Daoy (cell line): Measurements from ENCODE around the gene ARID5B. TPM values are rescaled to one million over a fixed set of nuclear protein-coding genes. Genes with fewer than 3 reads are reported as not detected.

Source experiments
- DNase-seq: peaks from one replicate; pipeline ENCODE4 v3.0.0-alpha.2; 2015; ENCODE audit warnings: low read depth
- total RNA-seq: library from RNA; depleted of rRNA; stranded (reverse); fragments of >200 nt; shearing (Covaris generic); gene quantifications from 2 replicates; pipeline ENCODE4 v1.2.3, GENCODE V29; 2014

ARID5B gene
- total RNA-seq, 1 experiment from 2014 or later, result 4.7 TPM

DNA sequence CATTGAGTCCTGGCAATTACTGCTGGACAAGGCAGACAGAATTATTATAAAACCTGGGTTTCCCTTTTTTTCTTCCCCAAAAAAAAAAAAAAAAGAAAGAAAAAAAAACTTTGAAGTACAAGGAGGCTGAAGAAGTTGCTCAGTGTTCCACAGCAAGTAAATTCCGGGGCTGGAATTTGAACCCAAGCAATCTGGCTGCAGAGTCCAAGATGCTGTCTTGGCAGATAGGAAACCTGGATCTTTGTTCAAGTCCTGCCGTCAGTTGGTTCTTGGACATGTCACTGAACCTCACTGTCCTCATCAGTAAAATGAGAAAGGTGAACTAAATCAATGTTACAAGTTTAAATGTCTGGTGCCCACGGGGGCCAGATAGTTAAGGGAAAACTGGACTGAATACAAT, 35.3 kb downstream of the ARID5B start:
- DNase-seq, result no peak

DNA sequence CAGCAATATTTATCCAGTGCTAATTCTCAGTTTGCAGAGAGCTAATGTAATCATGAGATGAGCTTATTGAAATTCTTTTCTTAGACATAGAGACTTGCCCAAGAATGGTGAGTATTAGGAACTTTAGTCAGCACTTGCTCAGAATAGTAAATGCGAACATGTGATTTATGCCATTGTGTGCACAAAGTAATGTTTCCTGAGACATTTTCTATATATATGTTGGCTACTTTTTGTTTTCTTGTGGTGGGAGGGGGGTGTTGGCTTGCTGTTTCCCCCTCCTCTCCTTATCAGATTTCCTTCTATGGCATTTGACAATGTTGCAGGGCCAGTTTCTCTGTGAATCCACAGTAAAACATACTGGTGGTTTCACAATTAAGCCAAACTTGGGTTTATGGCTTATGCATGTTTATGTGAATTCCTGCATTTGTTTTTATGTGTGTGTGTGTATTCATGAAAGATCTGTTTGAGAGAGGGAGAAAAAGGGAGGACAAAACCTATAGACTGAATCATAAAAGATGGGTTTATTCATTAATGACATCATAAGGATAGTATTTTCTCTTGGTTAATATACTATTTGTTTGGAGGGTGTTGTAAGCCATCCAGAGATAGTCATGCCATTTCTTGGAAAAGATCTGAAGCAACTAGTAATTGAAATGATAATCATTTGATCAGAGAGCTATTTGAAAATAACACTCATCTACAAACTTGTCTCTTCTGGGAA, 36.3 kb downstream of the ARID5B start:
- no peak for DNase-seq

DNA sequence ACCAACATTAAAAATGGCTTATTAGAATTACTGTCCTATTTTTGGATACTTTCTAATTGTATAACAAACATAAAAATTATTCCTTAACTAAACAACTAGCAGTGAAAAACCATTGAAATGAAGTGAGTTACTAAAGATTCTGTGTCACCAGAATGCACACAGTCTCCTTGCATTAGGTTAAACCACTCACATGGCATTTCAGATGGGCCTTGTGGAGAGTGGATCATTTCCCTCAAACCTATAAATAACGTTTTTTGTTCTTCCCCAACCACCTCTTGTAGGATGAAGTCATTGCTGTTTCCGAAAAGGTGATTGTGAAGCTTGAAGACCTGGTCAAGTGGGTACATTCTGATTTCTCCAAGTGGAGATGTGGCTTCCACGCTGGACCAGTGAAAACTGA, 38.4 kb downstream of the ARID5B start:
- peak; percentile 6 for DNase-seq

DNA sequence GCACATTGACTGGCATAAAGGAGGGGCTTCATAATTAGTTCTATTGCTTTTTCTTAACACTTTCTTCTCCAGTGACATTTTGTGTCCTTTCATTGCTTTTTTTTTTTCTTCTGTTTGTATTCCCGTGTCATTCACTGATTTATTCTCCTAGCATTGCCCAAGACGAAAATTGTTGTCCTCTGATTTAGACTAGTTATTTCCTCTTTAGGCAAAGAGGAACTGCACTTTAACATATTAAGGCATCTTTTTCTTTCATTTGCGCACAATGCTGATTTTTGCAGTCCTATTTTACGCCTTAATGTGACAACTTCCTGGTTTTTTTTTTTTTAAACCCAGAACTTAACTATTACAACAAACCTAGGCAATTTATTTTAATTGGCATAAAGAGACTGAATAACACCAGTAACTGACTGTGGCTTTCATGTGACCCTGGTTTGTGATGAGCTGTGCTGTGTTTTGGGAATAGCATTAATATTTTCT, 39.7 kb downstream of the ARID5B start:
- DNase-seq, result no peak

DNA sequence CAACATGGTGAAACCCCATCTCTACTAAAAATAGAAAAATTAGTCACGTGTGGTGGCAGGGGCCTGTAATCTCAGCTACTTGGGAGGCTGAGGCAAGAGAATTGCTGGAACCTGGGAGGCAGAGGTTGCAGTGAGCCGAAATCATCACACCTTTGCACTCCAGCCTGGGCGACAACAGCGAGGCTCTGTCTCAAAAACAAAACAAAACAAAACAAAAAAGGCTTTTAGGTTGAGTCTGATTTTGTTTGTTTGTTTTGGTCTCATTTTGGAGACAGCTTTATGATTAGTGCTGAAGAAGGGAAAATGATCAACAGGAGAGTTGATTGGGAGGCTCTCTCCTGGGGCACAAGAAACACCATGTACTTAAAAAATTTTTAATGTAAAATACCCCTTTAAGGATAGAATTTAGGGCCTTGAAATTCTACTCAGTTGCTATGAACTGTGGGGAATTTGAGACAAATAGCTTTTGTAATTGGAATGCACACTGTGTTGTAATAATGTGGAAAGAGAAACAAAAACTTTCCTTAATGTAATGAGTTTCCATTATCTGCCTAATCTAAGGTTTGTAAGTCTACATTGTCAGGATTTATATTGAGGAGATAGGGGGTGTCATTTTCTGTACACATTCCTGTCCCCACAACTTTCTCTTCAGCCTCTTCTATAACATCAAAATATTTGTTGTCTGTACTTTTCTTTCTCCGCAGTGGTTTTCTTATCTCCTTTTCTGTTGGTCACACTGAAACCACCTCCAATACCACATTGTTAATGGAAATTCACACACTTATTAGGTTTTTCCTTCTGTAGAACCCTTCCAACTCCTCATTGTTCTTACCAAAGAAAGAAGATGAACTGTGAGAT, 41.3 kb downstream of the ARID5B start:
- peak; percentile 8 for DNase-seq

GRCh38 chr10:61943674-61944378, 42.3 kb downstream of the ARID5B start:
- DNase-seq, result peak; percentile 35

GRCh38 chr10:61944410-61945147, 43.1 kb downstream of the ARID5B start:
- DNase-seq, result no peak

GRCh38 chr10:61949687-61950086, 48.2 kb downstream of the ARID5B start:
- DNase-seq, result no peak

- DNase-seq, result no peak
Observed at GRCh38 chr10:61950449-61951143, 49.1 kb downstream of the ARID5B start.

DNA sequence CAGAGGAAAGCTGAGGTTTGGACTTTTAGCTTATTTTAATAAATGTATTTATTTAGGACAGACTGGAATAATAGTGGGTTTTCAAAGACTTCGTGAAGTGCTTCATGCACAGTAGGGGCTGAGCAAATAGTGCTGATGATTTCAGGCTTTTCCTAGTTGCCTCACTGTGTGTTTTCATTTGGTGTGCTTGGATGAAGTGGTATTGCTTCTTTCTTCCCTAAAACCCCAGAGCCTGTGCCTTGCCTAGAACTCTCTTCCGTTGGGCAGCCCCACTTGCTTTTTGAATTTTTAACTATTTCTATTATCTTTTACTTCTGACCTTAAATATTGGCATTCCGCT, 49.6 kb downstream of the ARID5B start:
- no peak for DNase-seq

- no peak for DNase-seq
Observed at GRCh38 chr10:61952028-61952674, 50.7 kb downstream of the ARID5B start.

DNA sequence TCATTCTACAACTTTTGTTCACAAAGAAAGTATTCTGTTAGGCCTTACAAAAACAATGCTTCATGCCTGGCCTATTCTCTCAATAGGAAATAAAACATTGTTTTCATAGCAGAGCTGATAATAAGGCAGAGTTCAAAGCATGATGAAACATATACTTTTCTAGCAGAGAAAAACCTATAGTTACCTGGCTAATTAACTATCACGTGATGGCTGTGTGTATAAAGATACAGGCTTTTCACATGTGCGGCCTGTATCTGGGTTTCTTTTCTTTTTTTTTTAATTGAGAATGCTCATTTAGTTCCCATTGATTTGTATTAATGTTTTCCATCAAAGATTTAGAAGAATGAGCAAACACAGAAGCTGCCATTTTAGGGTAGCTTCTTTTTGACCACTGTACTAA, 51.7 kb downstream of the ARID5B start:
- no peak for DNase-seq

DNA sequence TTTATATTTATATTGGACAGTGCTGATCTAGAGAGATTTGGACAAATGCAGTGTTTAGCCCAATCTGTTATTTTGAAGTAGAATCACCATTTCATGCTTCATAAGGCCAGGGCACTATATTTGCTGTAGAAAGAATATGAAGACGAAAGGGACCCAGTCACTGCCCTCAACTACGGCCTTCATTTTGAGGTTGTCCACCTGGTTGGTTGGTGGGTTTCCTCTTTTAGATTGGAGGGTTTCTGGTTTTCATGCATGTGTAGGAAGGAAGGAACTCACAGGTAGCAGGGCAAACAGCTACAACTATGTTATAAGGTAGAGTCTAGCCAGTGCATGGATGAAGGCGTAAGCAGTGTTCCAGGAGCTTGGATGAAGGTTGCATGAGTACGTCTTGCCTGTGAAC, 56.3 kb downstream of the ARID5B start:
- no peak for DNase-seq

DNA sequence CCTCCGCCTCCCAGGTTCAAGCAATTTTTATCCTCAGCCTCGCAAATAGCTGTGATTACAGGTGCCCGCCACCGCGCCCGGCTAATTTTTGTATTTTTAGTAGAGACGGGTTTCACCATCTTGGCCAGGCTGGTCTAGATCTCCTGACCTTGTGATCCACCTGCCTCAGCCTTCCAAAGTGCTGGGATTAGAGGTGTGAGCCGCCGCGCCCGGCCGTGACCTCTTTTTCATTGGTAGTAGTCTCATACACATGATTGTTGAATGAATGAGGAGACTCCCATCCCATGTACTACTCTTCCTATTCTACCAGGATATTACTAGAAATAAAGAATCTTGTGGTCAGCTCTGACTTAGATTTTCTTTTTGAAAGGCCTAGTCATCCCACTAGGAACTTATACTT, 56.8 kb downstream of the ARID5B start:
- no peak for DNase-seq

DNA sequence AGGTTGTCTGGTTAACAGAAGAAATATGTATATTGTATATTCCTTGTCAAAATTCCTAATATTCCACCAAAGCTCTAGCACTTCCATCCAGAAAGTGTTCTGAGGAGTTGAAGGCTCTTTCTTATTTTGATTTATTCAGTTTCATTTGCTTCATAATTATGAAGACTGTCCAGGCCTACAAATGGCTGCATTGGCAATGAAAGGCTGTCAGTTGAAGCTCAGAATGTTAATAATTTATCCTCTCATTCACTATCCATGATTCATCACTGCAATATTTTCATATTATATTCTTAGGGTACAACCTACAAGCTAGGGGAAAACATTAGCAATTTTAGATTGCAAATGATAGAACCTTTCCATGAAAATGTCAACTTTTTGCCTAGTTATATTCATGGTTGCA, 57.3 kb downstream of the ARID5B start:
- no peak for DNase-seq

GRCh38 chr10:61959814-61960213, 58.3 kb downstream of the ARID5B start:
- DNase-seq, result no peak

- DNase-seq, result no peak
Observed at GRCh38 chr10:61960396-61961120, 59.1 kb downstream of the ARID5B start.

DNA sequence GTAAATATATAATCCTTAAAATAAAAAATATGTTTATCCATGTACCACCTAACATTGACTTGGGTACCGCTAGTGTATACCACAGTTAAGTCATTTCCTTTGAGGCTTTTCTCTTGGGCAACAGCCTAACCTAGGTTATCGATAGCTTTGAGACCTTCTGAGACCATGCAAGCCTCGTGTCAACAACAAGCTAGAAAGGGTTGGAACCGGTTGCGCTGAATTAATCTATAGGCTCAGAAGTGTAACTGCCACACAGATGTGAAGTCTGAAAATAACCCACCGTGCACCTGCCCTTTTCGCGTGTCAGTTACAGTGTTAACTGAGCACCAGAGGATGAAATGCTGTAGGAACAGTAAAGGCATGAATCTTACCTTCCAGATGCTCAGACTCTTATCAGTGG, 59.8 kb downstream of the ARID5B start:
- DNase-seq, result no peak

DNA sequence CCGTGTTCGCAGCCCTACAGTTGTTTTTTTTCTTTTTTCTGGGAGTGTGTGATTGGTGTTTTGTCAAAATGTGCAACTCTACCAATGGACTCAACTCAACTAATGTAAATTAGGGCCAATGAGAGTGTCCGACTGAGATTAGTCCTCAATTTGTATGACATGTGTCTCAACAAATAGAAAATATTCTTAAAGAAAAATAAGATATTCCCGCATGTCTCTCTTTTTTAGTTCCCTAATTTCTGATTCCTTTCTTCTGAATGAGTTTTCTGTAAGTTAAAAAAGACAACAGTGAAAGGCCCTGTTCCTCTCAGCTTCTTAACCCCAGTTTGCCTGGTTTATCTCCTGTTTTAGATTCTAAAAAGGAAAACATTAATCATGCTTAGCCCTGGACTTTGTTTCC, 61.5 kb downstream of the ARID5B start:
- DNase-seq, result no peak

GRCh38 chr10:61963669-61964058, 62.2 kb downstream of the ARID5B start:
- no peak for DNase-seq
